ENCODE results near the gene CNTN1.

DNA sequence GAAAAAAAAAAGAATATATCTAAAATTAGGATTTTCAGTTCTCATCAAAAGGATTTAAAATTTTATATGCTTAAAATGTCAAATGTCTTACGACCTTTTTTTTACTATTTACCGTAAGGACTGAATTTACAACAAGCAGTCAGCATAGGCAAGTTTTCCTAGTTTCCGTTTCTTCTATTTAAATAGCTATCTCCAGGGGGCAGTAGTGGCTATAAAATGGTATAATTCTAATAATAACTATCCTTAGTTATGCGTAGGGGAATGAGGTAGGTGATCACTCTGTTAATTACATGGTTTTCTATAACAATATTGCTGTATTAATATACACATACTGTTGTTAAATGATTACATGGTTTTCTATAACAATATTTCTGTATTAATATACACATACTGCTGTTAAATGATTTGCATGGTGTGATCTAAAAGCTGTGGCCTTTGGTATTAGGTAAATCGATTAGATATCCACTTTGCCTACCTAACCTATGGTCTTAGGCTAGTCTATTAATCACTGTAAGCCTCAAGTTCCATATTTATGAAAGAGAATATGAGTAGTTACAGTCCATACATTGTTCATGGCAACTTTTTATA is 278.2 kb downstream of the CNTN1 start:
- no peak for TF ChIP-seq GATA2 (IDR thresholded peaks at IDR 0.05; ENCODE audit: low read depth, low read length)
- TF ChIP-seq GATA3 (IDR thresholded peaks at IDR 0.05; ENCODE audit: low read depth, low read length) = no peak

All from SH-SY5Y (cell line).